GM12878 (cell line): ENCODE results near the gene ABCC1. TPM values are rescaled to one million over a fixed set of nuclear protein-coding genes. Genes with fewer than 3 reads are reported as not detected.

ENCODE experiments used
- ATAC-seq: fragments of 200-7000 bp; cut with Tn5 transposase; 3 replicates; pipeline ENCODE4 v1.9.1; 2020; ENCODE audit warnings: mild to moderate bottlenecking, moderate library complexity
- BruUV-seq: library from RNA; stranded (reverse); fragments of 400-500 nt; replicated peaks from 2 replicates; lab custom pipeline; 2021; lab: Mats Ljungman, UMichigan
- CTCF ChIA-PET: fragments of 300-600 bp; sonication (Branson Sonifier 250); formaldehyde crosslinking; extraction: SDS; loops from one replicate; lab custom pipeline; 2021; ENCODE audit warnings: inconsistent platforms; lab: Yijun Ruan, JAX
- POLR2A ChIA-PET: fragments of 350-600 bp; formaldehyde crosslinking; extraction: SDS; loops from one replicate; lab custom pipeline; 2021; ENCODE audit warnings: inconsistent platforms; lab: Charles Lee
- RAD21 ChIA-PET: fragments of 300-600 bp; sonication (Branson Sonifier 250); formaldehyde crosslinking; loops from one replicate; lab custom pipeline; 2023; ENCODE audit warnings: antibody characterized with exemption; ENCODE audit not compliant: unreplicated experiment; lab: Charles Lee
- SMC1A ChIA-PET: fragments of 300-600 bp; sonication (Branson Sonifier 250); formaldehyde crosslinking; loops from one replicate; lab custom pipeline; 2023; ENCODE audit not compliant: unreplicated experiment, uncharacterized antibody; lab: Charles Lee
- DNase-seq: peaks from one replicate; pipeline ENCODE4 v3.0.0-alpha.2; 2011; ENCODE audit warnings: low read depth, low spot score
- FAIRE-seq: peaks from 3 replicates; lab custom pipeline; 2011; peaks lifted over from hg19 to GRCh38; lab: Jason Lieb, UNC
- H2AFZ ChIP-seq: 2 replicates; pipeline ENCODE4 v1.6.0; 2011; ENCODE audit warnings: low read depth, low read length, control low read depth; ENCODE audit not compliant: control insufficient read depth
- H3K27ac ChIP-seq: 2 replicates; pipeline ENCODE4 v1.5.1; 2011; ENCODE audit warnings: control low read depth; ENCODE audit not compliant: control insufficient read depth, insufficient read depth
- H3K27me3 ChIP-seq, 2 experiments: replicated peaks in 1 of 2; 2 replicates each; pipeline versions ENCODE4 v1.6.0 to v1.6.1; 2011; ENCODE audit warnings: low read length in 1 of 2; ENCODE audit not compliant: control insufficient read depth in 2 of 2, insufficient read depth in 2 of 2
- H3K36me3 ChIP-seq, 2 experiments: 2 replicates each; pipeline ENCODE4 v1.5.1; 2011; ENCODE audit warnings: low read length in 1 of 2; ENCODE audit not compliant: control insufficient read depth in 2 of 2, insufficient read depth in 2 of 2
- H3K4me1 ChIP-seq: 2 replicates; pipeline ENCODE4 v1.6.1; 2011; ENCODE audit warnings: mild to moderate bottlenecking, low read length, moderate library complexity, mixed read lengths; ENCODE audit not compliant: control insufficient read depth, insufficient read depth
- H3K4me2 ChIP-seq: 2 replicates; pipeline ENCODE4 v1.6.0; 2011; ENCODE audit warnings: control low read depth; ENCODE audit not compliant: control insufficient read depth, insufficient read depth
- H3K4me3 ChIP-seq: fragments of 200-600 bp; sonication (generic); 2 replicates; pipeline ENCODE4 v1.5.1; 2016
- H3K79me2 ChIP-seq: 2 replicates; pipeline ENCODE4 v1.6.0; 2011; ENCODE audit warnings: low read length; ENCODE audit not compliant: control insufficient read depth, insufficient read depth
- H3K9ac ChIP-seq: 2 replicates; pipeline ENCODE4 v1.8.0; 2011; ENCODE audit warnings: low read length, control low read depth, mixed read lengths; ENCODE audit not compliant: control insufficient read depth, insufficient read depth
- H3K9me3 ChIP-seq: replicated peaks from 3 replicates; pipeline ENCODE4 v1.5.1; 2011; ENCODE audit warnings: mild to moderate bottlenecking, low read length; ENCODE audit not compliant: control insufficient read depth, insufficient read depth
- H4K20me1 ChIP-seq: 2 replicates; pipeline ENCODE4 v1.6.0; 2011; ENCODE audit not compliant: control insufficient read depth, insufficient read depth
- MLLT1 ChIP-seq: fragments of 450-650 bp; IDR thresholded peaks from 2 replicates; pipeline ENCODE4 v1.6.1; 2016; ENCODE audit warnings: mild to moderate bottlenecking
- NR2C2 ChIP-seq: IDR thresholded peaks from 2 replicates; pipeline ENCODE4 v1.6.1; 2011; ENCODE audit warnings: borderline replicate concordance, low read depth; ENCODE audit not compliant: control insufficient read depth, insufficient read length
- RELA ChIP-seq: fragments of 450-650 bp; IDR thresholded peaks from 2 replicates; pipeline ENCODE4 v1.8.0; 2014; ENCODE audit warnings: borderline replicate concordance; ENCODE audit not compliant: partially characterized antibody
- TCF3 ChIP-seq: IDR thresholded peaks from 2 replicates; pipeline ENCODE4 v1.6.1; 2012; ENCODE audit warnings: low read depth, mild to moderate bottlenecking, low read length, borderline replicate concordance; ENCODE audit not compliant: insufficient read depth
- WGBS: methylation state at CpG from one replicate; pipeline ENCODE4 v1.1.6; 2016; ENCODE audit warnings: low lambda C conversion rate; ENCODE audit not compliant: insufficient replicate concordance, insufficient coverage; ENCODE audit errors: missing lambda C conversion rate; 5-methylcytosine and 5-hydroxymethylcytosine counted together
- in situ Hi-C: fragments of 300-500 bp; cut with MboI; formaldehyde crosslinking; loops from 9 replicates; pipeline ENCODE4 v1.14.3; 2018; ENCODE audit warnings: mixed read lengths
- intact Hi-C: fragments of 100-400 bp; cut with micrococcal nuclease; formaldehyde crosslinking; loops from one replicate; pipeline ENCODE4 v1.14.2; 2022; ENCODE audit not compliant: unreplicated experiment
- polyA plus RNA-seq, 11 experiments: library from polyadenylated mRNA; depleted of rRNA in 4 of 11; unstranded in 6 of 11; stranded (reverse) in 5 of 11; fragments of >200 nt; fragmentation: Nextera tagmentation in 4 of 11; fragmentation: Illumina TruSeq in 1 of 11; extraction: Ambion mirVana in 4 of 11; extraction: Trizol in 1 of 11; gene quantifications; 1 replicate in 1 of 11; 2 replicates in 10 of 11; pipeline versions ENCODE4 v1.2.1 to v1.2.3, GENCODE V29; 2011 to 2016; ENCODE audit warnings: inconsistent platforms in 2 of 11, missing spikeins in 2 of 11, low read depth in 1 of 11
- total RNA-seq, 4 experiments: library from RNA; depleted of rRNA in 3 of 4; stranded (reverse); fragments of >200 nt in 3 of 4; fragmentation: Illumina TruSeq in 1 of 4; extraction: Trizol in 1 of 4; gene quantifications; 2 replicates each; pipeline versions ENCODE4 v1.2.1 to v1.2.3, GENCODE V29; 2013 to 2021

The ABCC1 gene
- total and polyA plus RNA-seq, 10 of the 15 experiments (the other 5 are each of a cell fraction or from before 2014, with no cell fraction given), result 3.2 to 44.6 (median 14.5) TPM

- H3K4me2 ChIP-seq, result no peak overlapping the region
- ChIA-PET RAD21 (no interaction called here), SMC1A (no interaction called here), CTCF (no interaction called here), POLR2A (no interaction called here)
- in situ Hi-C loops (no loop called here), intact Hi-C loops (loop anchor here (10.0 kb wide), 1 partner anchor 154 kb away; the partner anchor contains the start of gene CEP20)
- no peaks in the 10 kb centered on the region for H3K4me1 ChIP-seq
- H3K27me3 ChIP-seq, result no peaks in the 10 kb centered on the region
- BruUV-seq, result no TSS peak
- H4K20me1 ChIP-seq, result no peaks in the 10 kb centered on the region
- ATAC-seq (no peak), FAIRE-seq (no peak), DNase-seq (no peak)
- no peaks in the 10 kb centered on the region for H3K79me2 ChIP-seq
- H3K9ac ChIP-seq, result no peak overlapping the region
- H3K4me3 ChIP-seq, result no peak overlapping the region
- H3K9me3 ChIP-seq, result no peaks in the 10 kb centered on the region
- no peak overlapping the region for H2AFZ ChIP-seq
- WGBS, result 50% methylated on average over 6 of the region's 6 CpGs
- peaks cover 18% of the 10 kb centered on the region in 2 experiments; a peak in 3 of 4 replicates for H3K36me3 ChIP-seq
- no peak overlapping the region for H3K27ac ChIP-seq
- TF ChIP-seq NR2C2 (no peak), MLLT1 (no peak), RELA (no peak), TCF3 (no peak)
- TF ChIP-seq, all 136 proteins: peak for 0
These were observed 89.5 kb downstream of the ABCC1 start for GRCh38 chr16:16038950-16039349.
